Cardiac muscle cell (in vitro differentiated cells and primary cell): Measurements from ENCODE around the gene SNCAIP. TPM values are rescaled to one million over a fixed set of nuclear protein-coding genes. Genes with fewer than 3 reads are reported as not detected.

Experiments
- DNase-seq, 2 donors: peaks; one replicate each; pipeline versions ENCODE4 v3.0.0 to v3.0.0-alpha.2; 2010 to 2017; ENCODE audit warnings: low read depth in 1 of 2, low spot score in 1 of 2
- H3K27ac ChIP-seq: fragments of 200-600 bp; sonication (generic); 2 replicates; pipeline ENCODE4 v1.5.1; 2016
- H3K27me3 ChIP-seq: fragments of 200-600 bp; sonication (generic); 2 replicates; pipeline ENCODE4 v1.6.0; 2016; ENCODE audit warnings: control low read depth
- H3K36me3 ChIP-seq: fragments of 200-600 bp; sonication (generic); 2 replicates; pipeline ENCODE4 v1.5.1; 2016; ENCODE audit warnings: control low read depth
- H3K4me1 ChIP-seq: fragments of 200-600 bp; sonication (generic); 2 replicates; pipeline ENCODE4 v1.8.1; 2017; ENCODE audit warnings: low read depth, mild to moderate bottlenecking, mixed run types
- H3K4me3 ChIP-seq: fragments of 200-600 bp; sonication (generic); 2 replicates; pipeline ENCODE4 v1.5.1; 2016; ENCODE audit warnings: mild to moderate bottlenecking
- H3K9me3 ChIP-seq: fragments of 200-600 bp; sonication (generic); 2 replicates; pipeline ENCODE4 v1.5.1; 2017; ENCODE audit warnings: low read depth, mild to moderate bottlenecking, control low read depth
- CTCF ChIP-seq: IDR thresholded peaks from 2 replicates; pipeline ENCODE4 v1.5.1; 2012; ENCODE audit warnings: low read depth, mild to moderate bottlenecking, low read length
- polyA plus RNA-seq: library from polyadenylated mRNA; unstranded; fragments of >200 nt; fragmentation: Nextera tagmentation; extraction: Ambion mirVana; gene quantifications from 2 replicates; pipeline ENCODE4 v1.2.1, GENCODE V29; 2016
- total RNA-seq: library from RNA; depleted of rRNA; stranded (reverse); fragments of >200 nt; gene quantifications from 2 replicates; pipeline ENCODE4 v1.2.3, GENCODE V29; 2016

The SNCAIP gene
- total and polyA plus RNA-seq, 2 experiments from 2014 or later = 9.0 to 14.1 TPM

DNA sequence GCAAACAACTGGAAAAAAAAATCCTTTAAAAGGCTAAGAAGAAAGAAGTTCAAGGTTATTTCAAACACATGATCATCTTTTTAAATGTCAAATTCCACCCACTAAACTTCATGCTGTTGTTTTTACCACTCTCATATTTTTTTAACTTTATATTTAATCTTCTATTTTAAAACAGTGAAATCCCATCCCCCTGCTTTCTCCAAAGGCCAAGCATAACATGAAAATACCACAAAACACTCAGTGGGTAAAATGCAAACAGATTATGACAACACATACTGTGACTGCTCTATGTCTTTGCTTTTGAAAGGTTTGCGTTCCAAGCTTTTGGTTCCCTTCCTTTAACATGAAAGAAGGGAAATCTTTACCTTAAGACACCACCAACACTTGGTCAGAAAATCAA lies 127.6 kb downstream of the SNCAIP start:
- H3K9me3 ChIP-seq = no peaks in the 10 kb centered on the region
- TF ChIP-seq CTCF = no peak
- no peak overlapping the region for H3K27ac ChIP-seq
- no peaks in the 10 kb centered on the region for H3K36me3 ChIP-seq
- no peaks in the 10 kb centered on the region for H3K27me3 ChIP-seq
- H3K4me3 ChIP-seq = no peak overlapping the region
- no peak for DNase-seq
- H3K4me1 ChIP-seq = peaks cover 3% of the 10 kb centered on the region

DNA sequence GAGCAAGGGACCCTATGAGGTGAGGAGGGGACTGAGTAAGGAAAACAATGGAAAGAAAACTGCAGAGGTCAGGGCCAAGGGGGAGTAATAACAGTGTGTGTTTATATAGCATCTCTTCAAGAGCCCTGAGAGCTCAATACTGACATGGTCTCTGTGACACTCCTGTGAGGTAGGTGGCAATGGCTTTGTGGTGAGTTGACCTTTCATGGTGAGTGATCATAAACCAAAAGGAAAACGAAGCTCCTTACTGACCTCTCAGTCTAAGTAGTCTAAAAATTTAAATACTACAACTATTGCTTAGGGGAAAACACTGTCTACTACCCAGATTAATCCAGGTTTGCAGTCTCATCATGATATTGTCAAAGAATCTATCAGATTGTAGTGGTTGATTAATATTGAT lies 130.9 kb downstream of the SNCAIP start:
- Histone ChIP-seq H3K4me1 (peaks cover 7% of the 10 kb centered on the region), H3K9me3 (no peaks in the 10 kb centered on the region), H3K27me3 (no peaks in the 10 kb centered on the region), H3K27ac (no peak overlapping the region), H3K36me3 (no peaks in the 10 kb centered on the region), H3K4me3 (no peak overlapping the region)
- TF ChIP-seq CTCF = no peak
- DNase-seq = no peak

DNA sequence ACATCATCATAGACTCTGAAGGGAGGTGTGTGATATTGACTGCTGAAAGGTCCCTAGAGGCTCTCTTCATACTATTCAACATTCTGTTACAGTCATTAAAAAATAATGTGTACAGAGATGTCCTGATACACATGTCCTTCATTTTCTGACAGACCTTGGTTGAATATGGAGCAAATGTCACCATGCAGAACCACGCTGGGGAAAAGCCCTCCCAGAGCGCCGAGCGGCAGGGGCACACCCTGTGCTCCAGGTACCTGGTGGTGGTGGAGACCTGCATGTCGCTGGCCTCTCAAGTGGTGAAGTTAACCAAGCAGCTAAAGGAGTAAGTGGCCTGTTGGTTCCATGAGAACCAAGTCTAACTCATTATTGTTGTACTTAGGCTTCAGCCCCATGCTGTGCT lies 132.4 kb downstream of the SNCAIP start:
- no peak for TF ChIP-seq CTCF
- H3K9me3 ChIP-seq = no peaks in the 10 kb centered on the region
- DNase-seq = no peak
- H3K4me1 ChIP-seq = peaks cover 7% of the 10 kb centered on the region
- no peaks in the 10 kb centered on the region for H3K36me3 ChIP-seq
- no peaks in the 10 kb centered on the region for H3K27me3 ChIP-seq
- no peak overlapping the region for H3K4me3 ChIP-seq
- H3K27ac ChIP-seq = no peak overlapping the region

DNA sequence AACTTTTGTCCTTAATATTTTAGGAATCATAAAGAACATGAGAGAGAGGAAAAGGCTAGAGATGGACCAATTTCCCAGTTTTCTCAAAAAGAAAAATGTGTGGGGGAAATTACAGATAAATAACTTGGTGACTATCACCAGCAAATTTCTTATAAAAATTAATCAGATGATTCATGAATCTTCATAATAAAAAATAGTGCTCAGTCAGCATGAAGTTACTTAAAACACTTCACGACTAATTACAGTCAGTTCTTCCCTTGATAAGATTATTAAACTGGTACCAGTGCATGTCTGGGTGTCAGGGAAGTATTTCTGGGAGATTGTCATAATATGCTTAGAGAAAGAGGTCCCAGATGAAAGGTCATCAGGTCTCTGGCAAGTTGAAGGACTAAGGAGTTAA lies 133.0 kb downstream of the SNCAIP start:
- TF ChIP-seq CTCF = no peak
- peaks cover 7% of the 10 kb centered on the region for H3K4me1 ChIP-seq
- H3K9me3 ChIP-seq = no peaks in the 10 kb centered on the region
- no peaks in the 10 kb centered on the region for H3K27me3 ChIP-seq
- no peak for DNase-seq
- no peak overlapping the region for H3K27ac ChIP-seq
- H3K4me3 ChIP-seq = no peak overlapping the region
- no peaks in the 10 kb centered on the region for H3K36me3 ChIP-seq

GRCh38 chr5:122447072-122447471 lies 135.0 kb downstream of the SNCAIP start:
- Histone ChIP-seq H3K9me3 (no peaks in the 10 kb centered on the region), H3K27me3 (no peaks in the 10 kb centered on the region), H3K36me3 (no peaks in the 10 kb centered on the region), H3K27ac (no peak overlapping the region), H3K4me3 (no peak overlapping the region), H3K4me1 (peaks cover 7% of the 10 kb centered on the region)
- DNase-seq = no peak
- TF ChIP-seq CTCF = no peak

- H3K4me1 ChIP-seq = peaks cover 4% of the 10 kb centered on the region
- no peaks in the 10 kb centered on the region for H3K27me3 ChIP-seq
- H3K9me3 ChIP-seq = no peaks in the 10 kb centered on the region
- no peak overlapping the region for H3K27ac ChIP-seq
- no peak for DNase-seq
- TF ChIP-seq CTCF = no peak
- no peak overlapping the region for H3K4me3 ChIP-seq
- no peaks in the 10 kb centered on the region for H3K36me3 ChIP-seq
Observed at GRCh38 chr5:122447879-122448278, 135.8 kb downstream of the SNCAIP start.
